Measurements from ENCODE around the gene DDX56.
"Not testable (repeated sequence)": the region's sequence is repeated elsewhere in the genome, so short reads cannot be mapped to it uniquely, and the experiment has no call there.

Gene DDX56

DNA sequence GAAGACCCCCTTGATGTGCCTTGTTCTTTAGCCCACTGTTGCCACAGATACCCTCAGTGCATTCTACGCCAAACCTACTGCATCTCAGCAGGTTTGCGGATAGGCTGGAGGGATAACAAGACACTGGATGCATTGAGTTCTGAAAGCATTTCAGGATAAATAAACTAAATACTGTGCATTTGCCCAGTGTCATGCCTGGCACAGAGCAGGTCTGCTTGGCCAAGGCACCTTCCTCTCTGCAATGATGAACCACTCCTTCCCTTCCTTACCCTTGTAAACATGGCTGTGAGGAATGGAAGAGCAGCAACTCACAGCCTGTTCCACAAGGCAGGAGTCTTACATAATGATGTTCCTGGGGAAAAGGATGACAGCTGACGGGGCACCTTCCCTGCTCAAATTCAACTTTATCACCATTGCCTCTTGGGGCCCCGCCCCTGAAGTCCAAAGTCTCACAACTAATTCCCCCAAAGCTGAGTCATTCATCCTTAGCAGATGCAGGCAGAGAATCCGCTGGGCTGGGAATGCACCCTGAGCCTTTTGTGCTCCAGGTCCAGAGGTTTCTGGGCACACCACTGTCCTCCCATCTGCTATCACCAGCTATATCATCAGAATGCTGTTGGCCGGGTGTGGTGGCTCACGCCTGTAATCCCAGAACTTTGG is 11.6 kb downstream of the DDX56 start:
- DNase-seq, result no peak

DNA sequence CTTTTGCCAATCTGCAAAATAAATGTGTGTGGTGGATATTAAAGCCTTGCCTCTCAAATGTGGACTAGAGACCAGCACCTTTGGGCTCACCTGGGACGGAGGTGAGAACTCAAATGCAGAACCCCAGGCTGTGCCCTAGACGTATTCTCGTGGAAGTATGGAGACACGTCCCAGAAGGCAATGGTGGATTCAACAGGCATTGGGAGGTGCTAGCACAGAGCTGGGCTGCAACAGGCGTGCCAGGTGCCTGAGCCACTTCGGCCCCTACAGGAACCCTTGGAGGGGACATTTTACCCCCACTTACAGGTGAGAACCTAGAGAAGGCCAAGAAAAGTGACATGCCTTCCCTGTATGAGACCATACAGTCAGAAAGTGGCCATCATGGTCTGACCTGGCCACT is 12.2 kb downstream of the DDX56 start:
- DNase-seq, result no peak

DNA sequence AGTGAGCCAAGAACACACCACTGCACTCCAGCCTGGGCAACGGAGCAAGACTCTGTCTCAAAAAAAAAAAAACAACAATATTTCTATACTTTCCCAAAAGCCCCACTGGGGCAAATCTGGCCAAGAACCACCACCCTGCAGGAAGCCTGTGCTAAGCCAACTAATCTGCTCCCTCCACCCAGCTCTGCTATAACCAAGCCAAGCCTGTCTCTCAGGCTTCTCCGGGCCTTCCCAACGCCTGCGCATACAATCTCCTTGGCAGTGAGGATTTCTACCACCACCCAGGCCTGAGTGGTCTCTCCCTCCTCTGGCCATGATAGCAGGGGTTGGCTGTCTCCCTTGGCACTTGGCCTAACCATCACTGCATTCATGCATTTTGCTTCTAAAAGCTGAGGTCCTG is 14.2 kb downstream of the DDX56 start:
- DNase-seq, result no peak

DNA sequence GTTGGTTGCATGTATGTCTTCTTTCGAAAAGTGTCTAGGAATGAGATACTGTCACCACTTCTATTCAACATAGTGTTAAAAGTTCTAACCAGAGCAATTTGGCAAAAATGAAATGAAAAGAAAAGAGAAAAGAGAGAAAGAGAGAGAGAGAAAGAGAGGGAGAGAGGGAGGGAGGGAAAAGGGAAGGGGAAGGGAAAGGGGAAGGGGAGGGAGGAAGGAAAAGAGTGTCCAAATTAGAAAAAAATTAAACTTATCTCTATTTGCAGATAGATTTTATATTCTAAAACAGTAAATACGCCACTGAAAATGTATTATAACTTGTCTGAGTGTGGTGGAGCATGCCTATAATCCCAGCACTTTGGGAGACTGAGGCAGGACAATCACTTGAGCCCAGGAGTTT is 16.2 kb downstream of the DDX56 start:
- DNase-seq, result no peak

DNA sequence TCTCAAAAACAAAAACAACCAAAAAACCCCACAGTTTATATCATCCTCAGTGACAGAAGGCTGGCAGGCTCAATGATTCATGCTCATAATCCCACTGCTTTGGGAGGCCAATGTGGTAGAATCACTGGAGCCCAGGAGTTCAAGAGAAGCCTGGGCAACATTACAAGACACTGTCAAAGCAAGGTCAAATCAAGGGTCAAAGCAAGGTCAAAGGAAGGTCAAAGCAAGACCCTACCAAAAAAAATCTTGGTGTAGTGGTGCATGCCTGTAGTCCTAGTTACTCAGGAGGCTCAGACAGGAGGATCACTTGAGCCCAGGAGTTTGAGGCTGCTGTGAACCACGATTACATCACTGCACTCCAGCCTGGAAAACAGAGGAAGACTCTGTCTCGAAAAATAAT is 18.4 kb downstream of the DDX56 start:
- DNase-seq, result no peak

DNA sequence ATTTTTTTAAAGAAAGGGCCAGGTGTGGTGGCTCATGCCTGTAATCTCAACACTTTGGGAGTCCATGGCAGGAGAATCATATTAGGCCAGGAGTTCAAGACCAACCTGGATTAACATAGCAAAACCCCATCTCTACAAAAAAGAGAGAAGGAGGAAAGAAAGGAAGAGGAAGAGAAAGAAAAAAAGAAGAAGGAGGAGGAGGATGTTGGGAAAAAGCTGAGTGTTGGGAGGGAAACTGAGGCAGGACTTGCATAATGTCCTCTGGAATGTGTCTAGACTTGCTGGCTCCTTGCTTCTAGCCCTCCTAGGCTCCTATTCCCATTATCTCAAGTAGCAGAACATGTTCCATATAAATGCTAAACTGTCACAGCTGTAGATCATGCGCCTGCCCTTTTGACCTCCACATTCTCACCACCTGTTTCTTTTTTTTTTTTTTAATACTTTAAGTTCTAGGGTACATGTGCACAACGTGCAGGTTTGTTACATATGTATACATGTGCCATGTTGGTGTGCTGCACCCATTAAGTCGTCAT is 21.2 kb downstream of the DDX56 start:
- DNase-seq, result not testable (repeated sequence)

DNA sequence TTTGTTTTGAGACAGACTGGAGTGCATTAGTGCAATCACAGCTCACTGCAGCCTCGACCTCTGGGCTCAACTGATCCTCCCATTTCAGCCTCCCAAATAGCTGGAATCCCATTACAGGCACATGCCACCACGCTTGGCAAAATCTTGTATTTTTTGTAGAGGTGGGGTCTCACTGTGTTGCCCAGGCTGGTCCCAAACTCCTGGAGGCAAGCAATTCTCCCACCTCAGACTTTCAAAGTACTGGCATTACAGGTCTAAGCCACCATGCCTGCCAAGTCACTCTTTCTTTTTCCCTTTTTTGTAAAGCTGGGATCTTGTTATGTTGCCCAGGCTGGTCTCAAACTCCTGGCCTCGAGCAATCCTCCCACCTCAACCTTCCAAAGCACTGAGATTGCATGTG is 24.3 kb downstream of the DDX56 start:
- DNase-seq, result no peak

DNA sequence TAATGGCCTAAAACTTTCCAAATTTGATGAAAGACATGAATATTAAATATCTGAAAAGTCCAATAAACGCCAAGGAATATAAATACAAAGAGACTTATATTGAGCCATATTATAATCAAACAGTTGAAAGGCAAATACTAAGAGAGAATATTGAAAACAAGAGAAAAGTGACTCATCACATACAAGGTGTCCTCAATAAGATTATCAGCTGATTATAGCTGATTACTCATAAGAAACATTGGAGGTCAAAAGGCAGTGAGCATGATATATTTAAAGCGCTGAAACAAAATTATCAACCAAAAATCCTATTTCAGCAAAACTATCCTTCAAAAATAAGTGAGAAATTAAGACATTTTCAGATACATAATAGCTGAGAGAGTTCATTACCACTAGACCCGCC is 24.8 kb downstream of the DDX56 start:
- DNase-seq, result no peak

DNA sequence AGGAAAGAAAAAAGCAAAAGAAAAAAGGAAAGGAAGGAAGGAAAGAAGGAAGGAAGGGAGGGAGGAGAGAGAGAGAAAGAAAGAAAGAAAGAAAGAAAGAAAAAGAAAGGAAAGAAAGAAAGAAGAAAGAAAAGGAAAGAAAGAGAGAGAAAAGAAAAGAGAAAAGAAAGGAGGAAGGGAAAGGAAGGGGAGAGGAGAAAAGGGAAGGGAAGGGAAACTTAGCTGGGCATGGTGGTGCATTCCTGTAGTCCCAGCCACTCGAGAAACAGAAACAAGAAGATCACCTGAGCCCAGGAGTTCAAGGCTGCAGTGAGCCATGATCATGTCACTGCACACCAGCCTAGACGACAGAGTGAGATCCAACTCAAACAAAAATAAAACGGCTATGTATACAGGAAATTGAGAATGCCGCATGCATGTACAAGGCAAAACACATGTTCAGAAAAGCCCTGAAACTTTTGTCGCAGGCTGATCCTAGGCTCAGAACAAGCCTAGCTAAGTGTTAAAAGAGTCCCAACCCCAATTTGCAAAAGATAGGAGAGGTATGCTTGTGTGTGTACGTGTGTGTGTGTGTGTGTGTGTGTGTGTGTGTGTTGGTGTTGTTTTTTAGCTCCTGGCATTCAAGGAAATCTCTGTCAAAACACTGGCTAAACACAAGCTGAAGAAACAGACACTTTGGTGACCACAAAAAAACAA is 26.0 kb downstream of the DDX56 start:
- no peak for DNase-seq

DNA sequence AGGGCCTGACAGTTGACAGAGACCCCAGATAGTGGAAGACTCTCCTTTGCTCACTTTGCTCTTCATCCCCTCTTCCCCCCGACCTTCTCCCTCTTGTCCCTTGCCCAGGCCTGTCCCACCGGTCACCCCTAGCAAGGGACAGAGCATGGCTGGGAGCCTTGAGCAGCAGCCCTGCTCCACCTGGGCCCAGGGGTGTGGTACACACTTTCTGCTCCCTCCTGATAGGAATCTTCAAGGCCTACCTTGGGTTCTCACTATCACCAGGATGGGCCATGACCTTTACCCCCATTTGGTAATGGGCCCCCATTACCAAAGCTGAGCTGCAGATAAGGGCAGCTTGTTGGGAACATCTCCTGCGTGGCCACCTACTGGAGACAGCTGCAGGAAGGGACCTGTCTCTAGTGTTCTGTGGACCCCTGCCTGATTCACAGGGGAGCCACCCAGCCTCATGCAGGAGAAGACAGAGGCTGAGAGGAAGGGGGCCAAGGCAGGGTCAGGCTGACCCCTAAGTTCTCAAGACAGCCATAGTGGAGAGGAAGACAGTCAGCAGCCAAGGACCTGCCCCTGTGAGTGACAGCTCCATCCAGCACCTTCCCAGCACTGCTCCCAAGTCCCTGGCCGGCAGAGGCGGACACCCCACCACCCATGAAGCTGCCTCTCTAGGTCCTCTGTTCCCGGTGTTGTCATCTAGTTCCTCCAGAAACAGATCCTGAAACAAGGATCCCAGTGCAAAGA is 31.7 kb downstream of the DDX56 start:
- no peak for DNase-seq

DNA sequence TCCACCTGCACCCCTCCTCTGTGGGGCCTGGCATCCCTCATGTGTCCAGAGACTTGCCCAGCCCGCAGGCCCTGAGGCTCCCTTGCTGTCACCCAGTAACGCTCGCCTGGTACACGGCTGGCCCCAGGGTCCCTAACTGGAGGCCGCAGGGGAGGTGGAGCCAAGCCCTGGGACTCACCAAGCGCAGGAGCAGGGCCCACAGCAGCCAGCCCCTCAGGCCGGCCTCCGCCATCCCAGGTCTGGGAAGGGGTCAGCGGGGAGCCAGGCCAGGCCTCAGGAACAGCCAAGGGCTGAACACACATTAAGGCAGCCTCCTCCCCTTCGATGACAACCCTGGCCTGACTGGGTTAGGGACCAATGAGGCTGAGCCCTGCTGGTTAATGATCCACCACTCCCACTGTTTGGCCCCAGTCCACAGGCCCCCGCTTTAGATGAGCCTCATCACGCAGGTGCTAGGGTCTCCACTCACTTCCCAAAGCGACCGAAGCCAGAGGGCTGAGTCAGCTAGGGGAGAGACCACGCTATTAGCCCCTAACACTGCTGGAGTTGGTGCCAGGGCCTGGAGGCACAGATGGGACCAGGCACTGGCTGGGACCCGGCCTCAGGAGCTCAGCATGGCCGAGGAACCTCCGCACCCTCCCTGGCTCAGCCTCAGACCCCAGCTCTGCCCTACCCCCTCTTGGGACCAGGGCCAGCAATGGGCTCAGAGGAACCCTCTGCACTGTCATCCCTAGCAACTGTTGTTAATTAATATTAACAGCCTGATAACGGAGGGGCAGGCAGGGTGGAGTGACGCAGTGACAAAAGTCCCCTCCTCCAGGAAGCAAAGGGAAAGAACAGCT is 32.5 kb downstream of the DDX56 start, which contains the start of gene NPC1L1:
TSS of gene NPC1L1 (minus strand) at position 303 of the 842 bp plus-strand sequence. CDS start at position 232, 71 bp downstream.
- DNase-seq, result no peak

DNA sequence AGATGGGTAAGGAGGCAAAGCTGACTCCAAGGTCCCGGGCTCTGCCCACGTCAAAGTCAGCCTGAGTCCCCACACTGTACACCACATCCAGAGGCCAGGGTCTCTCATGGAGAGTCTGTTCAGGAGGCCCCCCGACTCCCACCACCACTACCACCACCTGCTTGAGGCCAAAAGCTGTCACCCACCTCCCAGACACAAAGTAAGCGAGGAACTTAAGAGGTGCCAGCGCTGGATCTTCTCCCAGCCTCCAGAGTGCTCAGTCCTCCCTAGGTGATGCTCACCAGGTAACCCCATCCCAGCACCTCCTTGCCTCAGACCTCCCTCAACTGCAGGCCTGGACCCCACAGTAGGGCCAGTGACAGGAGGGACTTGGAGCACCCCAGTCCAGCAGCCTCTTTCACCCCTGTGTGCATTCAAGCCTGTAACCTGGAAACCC is 33.1 kb downstream of the DDX56 start:
- no peak for DNase-seq

DNA sequence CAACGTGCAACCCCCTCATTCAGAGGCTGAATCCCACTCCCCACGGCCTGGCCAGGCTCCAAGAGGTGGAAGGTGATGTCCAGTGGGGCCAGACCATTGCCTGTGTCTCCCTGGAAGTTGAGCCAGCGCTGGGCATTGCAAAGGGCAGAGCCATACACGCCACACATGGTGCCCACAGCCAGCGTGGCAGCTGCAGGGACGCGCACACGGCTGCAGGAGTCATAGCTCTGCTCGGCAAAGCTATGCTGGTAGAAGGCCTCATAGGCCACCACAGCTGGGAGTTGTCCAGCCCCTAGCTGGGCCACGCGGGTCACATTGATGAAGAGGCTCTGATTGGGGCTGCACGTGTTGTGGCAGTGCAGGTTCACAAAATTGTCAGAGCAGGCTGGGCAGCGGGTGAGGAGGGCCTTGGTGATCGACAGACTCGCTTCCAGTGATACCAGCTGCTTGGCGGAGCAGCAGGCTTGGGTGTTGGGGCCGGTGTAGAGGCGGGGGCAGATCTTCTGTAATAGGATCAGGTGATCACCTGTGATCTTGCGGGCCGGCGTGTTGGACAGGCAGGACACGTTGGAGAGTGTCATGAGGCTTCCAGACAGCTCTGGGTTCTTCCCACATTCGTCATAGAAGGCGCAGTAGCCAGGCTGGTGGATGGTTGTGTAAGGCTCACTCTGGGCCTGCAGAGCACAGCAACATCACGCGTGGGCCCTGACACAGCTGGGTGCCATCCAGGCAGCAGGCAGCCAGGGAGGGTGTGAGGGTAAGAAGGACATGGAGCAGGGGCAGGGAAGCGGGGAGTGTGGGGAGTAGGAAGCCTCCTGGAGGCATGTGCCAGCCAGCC is 33.8 kb downstream of the DDX56 start:
- DNase-seq, result no peak

DNA sequence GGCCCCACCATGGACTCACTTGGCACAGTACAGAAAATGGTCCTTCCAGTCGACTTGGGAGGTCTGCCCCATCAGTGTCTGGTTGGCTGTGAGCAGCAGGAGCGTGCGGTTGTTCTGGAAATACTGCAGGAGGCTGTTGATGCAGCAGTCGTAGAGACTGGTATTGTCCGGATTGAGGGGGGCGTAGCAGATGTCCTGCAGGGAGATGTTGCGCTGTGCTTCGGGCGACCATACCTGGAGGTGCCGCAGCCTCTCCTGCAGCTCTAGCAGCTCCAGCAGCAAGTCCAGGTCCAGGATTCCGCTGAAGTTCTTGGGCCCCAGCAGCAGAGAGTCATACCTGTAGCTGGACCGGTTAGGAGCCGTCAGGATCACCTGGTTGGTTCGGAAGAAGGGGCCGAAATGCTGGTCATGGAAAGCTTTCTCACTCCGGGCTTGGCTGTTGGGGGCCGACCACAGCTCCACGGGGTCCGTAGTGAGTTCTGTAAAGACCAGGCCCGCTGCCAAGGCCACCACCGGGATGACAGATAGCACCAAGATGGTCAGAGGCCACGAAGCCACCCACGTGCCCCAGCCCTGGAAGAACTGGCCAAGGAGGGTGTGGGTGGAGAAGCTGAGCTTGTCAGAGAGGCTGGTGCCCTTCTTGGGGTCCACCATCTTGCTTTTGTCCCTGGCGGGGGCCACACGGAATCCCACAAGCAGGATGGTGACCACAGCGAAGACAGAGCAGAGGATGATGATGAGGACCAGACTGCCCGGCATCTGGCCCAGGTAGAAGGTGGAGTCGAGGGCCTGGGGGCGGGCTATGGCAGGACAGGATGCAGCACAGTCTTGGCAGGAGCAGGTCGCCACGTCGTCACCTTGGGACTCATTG is 34.7 kb downstream of the DDX56 start:
- DNase-seq, result no peak

DNA sequence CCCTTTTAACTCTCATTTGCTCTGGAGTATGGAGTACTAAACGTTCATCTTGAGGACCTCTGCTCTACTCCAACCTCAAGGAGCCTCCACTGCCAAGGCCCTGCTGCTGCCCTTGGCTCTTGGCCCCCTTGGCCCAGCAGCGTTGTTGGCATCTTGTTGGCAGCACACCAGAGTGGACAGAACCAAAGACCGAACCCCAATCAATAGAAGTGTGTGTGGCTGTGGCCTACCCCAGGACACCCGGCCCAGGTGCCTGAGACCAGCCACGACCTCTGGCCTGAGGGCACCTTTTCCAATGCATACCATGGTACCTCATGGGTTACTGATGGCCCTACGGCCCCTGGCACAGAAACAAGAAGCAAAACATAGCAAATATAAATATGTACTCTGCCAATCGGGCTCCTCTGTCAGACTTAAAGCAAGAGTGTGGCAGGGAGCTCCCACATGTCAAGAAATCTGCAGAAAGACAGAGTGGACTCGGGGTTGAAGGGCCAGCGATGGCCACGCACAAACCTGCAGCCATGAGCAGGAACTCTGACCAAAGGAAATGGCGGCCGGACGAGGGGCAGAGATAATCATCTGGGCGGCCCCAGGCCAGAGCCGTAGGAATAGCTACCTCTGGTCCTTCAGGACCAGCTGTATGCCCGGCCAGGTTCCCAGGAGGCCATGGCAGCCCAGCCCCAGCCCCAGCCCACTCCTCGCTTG is 35.5 kb downstream of the DDX56 start:
- DNase-seq, result no peak

DNA sequence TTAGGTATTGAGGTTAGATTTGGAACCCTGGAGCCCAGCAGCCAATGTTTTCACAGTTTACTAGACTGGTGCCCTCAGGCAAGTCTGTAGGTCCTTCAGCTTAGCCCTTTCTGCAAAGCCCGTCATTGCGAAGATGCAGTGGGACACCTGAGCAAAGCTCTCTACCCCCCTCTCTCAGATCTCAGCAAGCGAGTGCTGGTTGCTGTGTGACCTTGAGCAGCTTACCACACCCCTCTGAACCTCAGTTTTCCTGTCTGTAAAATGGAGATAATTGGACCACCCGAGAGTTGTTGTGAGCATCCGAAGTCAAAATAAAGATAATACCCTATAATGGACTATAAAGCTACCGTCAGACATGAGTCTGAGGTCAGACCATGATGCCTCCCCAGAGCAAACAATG is 36.3 kb downstream of the DDX56 start:
- no peak for DNase-seq

DNA sequence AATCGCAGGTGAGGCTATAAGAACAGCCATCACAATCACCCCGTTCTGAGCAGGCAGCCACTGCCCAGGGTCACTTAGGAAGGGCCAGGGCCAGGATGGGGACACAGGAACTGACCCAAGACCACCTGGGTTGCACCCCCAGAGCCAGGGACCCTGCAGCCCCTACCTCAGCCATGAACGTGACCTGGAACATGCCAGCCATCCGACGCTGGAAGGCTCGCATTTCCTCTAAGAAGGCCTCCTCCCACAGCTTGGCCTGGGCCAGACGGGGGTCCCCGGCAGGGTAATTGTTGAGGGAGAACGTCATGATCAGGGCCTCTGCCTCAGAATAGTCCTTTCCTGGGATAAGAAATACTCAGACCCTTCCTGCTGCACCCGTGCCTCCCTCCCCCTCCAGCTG is 37.6 kb downstream of the DDX56 start:
- no peak for DNase-seq

DNA sequence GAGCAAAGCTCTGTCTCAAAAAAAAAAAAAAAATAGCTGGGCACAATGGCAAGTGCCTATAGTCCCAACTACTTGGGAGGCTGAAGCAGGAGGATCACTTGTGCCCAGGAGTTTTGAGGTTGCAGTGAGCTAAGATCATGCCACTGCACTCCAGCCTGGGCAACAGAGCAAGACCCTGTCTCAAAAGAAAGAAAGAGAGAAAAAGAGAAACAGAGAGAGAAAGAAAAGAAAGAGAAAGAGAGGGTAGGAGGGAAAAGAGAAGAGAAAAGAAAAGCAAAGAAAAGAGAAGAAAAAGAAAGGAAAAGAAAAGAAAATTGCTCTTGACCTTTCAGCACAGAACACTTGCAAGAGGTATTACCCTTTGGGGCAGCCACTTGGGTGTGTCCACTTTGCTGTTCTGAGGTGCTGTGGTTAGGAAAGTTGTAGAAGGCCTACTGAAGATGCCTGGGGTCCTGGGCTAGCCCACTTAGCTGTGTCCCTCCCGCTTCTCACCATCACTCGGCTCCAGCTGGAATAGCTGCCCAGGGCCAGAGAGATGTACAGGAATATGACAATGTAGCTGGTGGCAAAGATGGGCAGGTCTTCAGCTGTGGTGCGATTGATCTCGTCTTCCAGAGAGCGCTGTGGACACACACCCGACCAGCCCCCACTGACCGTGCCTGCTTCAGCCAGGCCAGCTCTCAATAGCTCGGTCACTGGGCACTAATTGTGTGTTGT is 38.2 kb downstream of the DDX56 start:
- no peak for DNase-seq

DNA sequence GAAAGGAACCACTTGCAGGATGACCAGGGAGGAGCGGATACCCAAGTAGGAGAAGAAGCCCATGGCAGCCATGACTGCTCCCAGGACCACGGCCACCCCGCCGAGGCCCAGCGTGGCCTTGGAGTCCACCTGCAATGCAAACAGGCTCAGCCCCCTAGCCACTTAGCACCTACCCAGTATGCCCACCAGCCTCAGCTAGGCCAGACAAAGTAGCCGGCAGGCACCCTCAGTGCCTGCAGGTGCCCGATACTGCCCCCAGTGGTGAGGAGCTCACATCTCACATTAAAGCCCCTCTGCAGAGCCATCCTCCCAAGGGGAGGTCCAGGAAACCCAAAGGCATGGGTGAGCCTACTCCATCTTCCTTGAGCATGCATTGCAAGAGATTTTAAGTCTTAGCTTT is 39.2 kb downstream of the DDX56 start:
- peak; percentile 41 for DNase-seq
